Measurements from ENCODE around the gene GCNT3.

Gene GCNT3

GRCh38 chr15:59668556-59668955, 57.0 kb downstream of the GCNT3 start:
- DNase-seq (ENCODE audit: low spot score): no peak
- TF ChIP-seq CTCF (IDR thresholded peaks at IDR 0.05; ENCODE audit: extremely low read depth, missing control alignments): no peak

All from GM20000 (cell line).